AG10803 (cell line): ENCODE results near the gene BANK1.

Source experiments
- DNase-seq: peaks from one replicate; pipeline ENCODE4 v3.0.0; 2010; ENCODE audit warnings: low read depth
- H3K4me3 ChIP-seq: 2 replicates; pipeline ENCODE4 v1.5.1; 2011; ENCODE audit warnings: mild to moderate bottlenecking, low read length, control low read depth
- TF ChIP-seq, protein P1 (sequence below): conservative IDR thresholded peaks from 2 replicates; pipeline ENCODE4 v1.5.1; 2011; ENCODE audit warnings: mild to moderate bottlenecking, low read length, control low read depth, inconsistent platforms

BANK1 gene

GRCh38 chr4:102036619-102037376 lies 246.3 kb downstream of the BANK1 start:
- peak; percentile 49 for DNase-seq
- TF ChIP-seq, protein P1, sequence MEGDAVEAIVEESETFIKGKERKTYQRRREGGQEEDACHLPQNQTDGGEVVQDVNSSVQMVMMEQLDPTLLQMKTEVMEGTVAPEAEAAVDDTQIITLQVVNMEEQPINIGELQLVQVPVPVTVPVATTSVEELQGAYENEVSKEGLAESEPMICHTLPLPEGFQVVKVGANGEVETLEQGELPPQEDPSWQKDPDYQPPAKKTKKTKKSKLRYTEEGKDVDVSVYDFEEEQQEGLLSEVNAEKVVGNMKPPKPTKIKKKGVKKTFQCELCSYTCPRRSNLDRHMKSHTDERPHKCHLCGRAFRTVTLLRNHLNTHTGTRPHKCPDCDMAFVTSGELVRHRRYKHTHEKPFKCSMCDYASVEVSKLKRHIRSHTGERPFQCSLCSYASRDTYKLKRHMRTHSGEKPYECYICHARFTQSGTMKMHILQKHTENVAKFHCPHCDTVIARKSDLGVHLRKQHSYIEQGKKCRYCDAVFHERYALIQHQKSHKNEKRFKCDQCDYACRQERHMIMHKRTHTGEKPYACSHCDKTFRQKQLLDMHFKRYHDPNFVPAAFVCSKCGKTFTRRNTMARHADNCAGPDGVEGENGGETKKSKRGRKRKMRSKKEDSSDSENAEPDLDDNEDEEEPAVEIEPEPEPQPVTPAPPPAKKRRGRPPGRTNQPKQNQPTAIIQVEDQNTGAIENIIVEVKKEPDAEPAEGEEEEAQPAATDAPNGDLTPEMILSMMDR = no peak
- no peak overlapping the region for H3K4me3 ChIP-seq

- TF ChIP-seq, protein P1 = no peak
- DNase-seq = peak; percentile 12
- no peak overlapping the region for H3K4me3 ChIP-seq
These were observed 247.0 kb downstream of the BANK1 start for GRCh38 chr4:102037566-102037965.

- no peak overlapping the region for H3K4me3 ChIP-seq
- no peak for DNase-seq
- TF ChIP-seq, protein P1 = no peak
These were observed 252.6 kb downstream of the BANK1 start for GRCh38 chr4:102042871-102043802.

DNA sequence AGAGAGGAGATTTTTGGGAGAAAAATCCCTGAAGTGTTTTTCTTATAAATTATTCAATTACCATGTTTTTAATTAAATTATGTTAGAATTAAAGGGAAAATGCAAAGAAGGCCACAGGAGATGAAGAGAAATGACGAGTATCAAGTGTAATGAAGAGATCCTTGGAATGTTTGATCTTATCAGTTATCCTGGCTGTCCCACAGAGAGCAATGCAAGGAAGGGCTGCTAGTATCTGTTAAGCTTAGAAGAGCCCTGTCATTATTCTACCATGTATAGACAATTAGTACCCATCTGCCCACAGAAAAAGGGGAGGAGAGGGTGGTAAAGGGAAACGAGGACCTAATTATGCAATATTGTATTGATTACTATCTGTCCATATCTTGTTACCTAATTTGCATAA lies 257.1 kb downstream of the BANK1 start:
- no peak for DNase-seq
- TF ChIP-seq, protein P1 = no peak
- no peak overlapping the region for H3K4me3 ChIP-seq

DNA sequence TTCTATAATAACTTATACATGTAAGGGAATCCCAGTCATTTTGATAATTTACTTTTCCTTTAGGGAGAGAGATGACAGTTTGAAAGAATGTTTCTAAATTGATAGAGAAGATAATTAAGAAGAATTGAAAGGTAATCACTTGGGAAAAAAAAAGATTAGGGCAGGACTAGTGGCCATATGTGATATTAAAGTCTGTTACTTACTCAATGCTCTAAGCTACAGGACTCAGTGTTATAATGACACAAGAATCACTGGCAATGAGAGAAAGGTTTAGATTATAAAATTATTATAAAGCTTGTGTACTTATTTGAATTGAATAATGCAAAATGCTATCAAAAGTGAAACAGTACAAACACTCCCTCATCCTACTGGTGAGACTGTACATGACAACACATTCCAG lies 265.3 kb downstream of the BANK1 start:
- H3K4me3 ChIP-seq = no peak overlapping the region
- no peak for DNase-seq
- TF ChIP-seq, protein P1 = no peak

DNA sequence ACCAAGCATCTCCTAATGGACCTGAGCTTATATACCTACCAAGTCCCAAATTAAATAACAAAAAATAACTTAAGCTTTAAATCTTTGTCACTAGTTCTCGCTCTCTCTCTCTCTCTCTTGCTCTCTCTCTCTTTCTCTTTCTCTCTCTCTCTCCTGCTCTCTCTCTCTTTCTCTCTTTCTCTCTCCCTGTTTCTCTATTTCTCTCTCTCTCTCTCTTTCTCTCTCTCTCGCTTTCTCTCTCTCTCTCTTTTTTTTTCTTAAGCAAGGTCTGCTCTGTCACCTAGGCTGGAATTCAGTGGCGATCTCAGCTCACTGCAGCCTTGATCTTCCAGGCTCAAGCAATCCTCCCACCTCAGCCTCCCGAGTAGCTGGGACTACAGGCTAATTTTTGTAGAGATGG lies 266.6 kb downstream of the BANK1 start:
- DNase-seq = no peak
- H3K4me3 ChIP-seq = no peak overlapping the region
- TF ChIP-seq, protein P1 = no peak
